Neural progenitor cell (in vitro differentiated cells): ENCODE results near the gene CFAP92. TPM values are rescaled to one million over a fixed set of nuclear protein-coding genes. Genes with fewer than 3 reads are reported as not detected.

Experiments used
- DNase-seq: peaks from one replicate; pipeline ENCODE4 v3.0.0-alpha.2; 2016; ENCODE audit warnings: low spot score
- H2AFZ ChIP-seq: fragments of 200-600 bp; sonication (generic); replicated peaks from 2 replicates; pipeline ENCODE4 v1.6.1; 2016; ENCODE audit warnings: antibody characterized with exemption
- H3F3A ChIP-seq: fragments of 200-600 bp; sonication (generic); 2 replicates; pipeline ENCODE4 v1.6.1; 2016; ENCODE audit warnings: antibody characterized with exemption, low read depth
- H3K27ac ChIP-seq: fragments of 200-600 bp; sonication (generic); 2 replicates; pipeline ENCODE4 v1.5.1; 2016; ENCODE audit warnings: mild to moderate bottlenecking
- H3K27me3 ChIP-seq: fragments of 200-600 bp; sonication (generic); 2 replicates; pipeline ENCODE4 v1.6.1; 2016; ENCODE audit warnings: mild to moderate bottlenecking, moderate library complexity
- H3K36me3 ChIP-seq: fragments of 200-600 bp; sonication (generic); 2 replicates; pipeline ENCODE4 v1.5.1; 2016
- H3K4me1 ChIP-seq: fragments of 200-600 bp; sonication (generic); 2 replicates; pipeline ENCODE4 v1.6.1; 2016; ENCODE audit warnings: mixed run types
- H3K4me2 ChIP-seq: fragments of 200-600 bp; sonication (generic); 2 replicates; pipeline ENCODE4 v1.6.1; 2016
- H3K4me3 ChIP-seq: fragments of 200-600 bp; sonication (generic); 2 replicates; pipeline ENCODE4 v1.5.1; 2016
- H3K79me2 ChIP-seq: fragments of 200-600 bp; sonication (generic); 2 replicates; pipeline ENCODE4 v1.6.1; 2016; ENCODE audit warnings: low read depth
- H3K9ac ChIP-seq: fragments of 200-600 bp; sonication (generic); 2 replicates; pipeline ENCODE4 v1.6.1; 2016
- H3K9me3 ChIP-seq: fragments of 200-600 bp; sonication (generic); 2 replicates; pipeline ENCODE4 v1.5.1; 2016; ENCODE audit warnings: low read depth
- H4K20me1 ChIP-seq: fragments of 200-600 bp; sonication (generic); 2 replicates; pipeline ENCODE4 v1.6.1; 2016; ENCODE audit warnings: low read depth
- H3K27ac Mint-ChIP-seq: 3 replicates; pipeline ENCODE4 v1.8.0; 2021; ENCODE audit warnings: mixed read lengths
- H3K27me3 Mint-ChIP-seq: 2 replicates; pipeline ENCODE4 v1.8.0; 2022; ENCODE audit warnings: low read depth, mild to moderate bottlenecking, inconsistent platforms, moderate library complexity, mixed read lengths; ENCODE audit not compliant: insufficient read depth
- H3K36me3 Mint-ChIP-seq: 3 replicates; pipeline ENCODE4 v1.8.0; 2021; ENCODE audit warnings: mixed read lengths
- H3K4me1 Mint-ChIP-seq: 3 replicates; pipeline ENCODE4 v1.8.0; 2021; ENCODE audit warnings: mixed read lengths
- H3K4me3 Mint-ChIP-seq: 3 replicates; pipeline ENCODE4 v1.8.0; 2021; ENCODE audit warnings: mild to moderate bottlenecking, moderate library complexity, mixed read lengths
- H3K9me3 Mint-ChIP-seq: 3 replicates; pipeline ENCODE4 v1.8.0; 2020; ENCODE audit warnings: mixed read lengths
- EZH2 ChIP-seq: fragments of 200-600 bp; sonication (generic); IDR thresholded peaks from 2 replicates; pipeline ENCODE4 v1.6.1; 2017; ENCODE audit warnings: antibody characterized with exemption, mild to moderate bottlenecking, moderate library complexity
- EZH2phosphoT487 ChIP-seq: fragments of 200-600 bp; sonication (generic); IDR thresholded peaks from 2 replicates; pipeline ENCODE4 v1.6.1; 2017; ENCODE audit warnings: antibody characterized with exemption
- total RNA-seq: library from RNA; depleted of rRNA; stranded (reverse); fragments of >200 nt; gene quantifications from 2 replicates; pipeline ENCODE4 v1.2.3, GENCODE V29; 2015; ENCODE audit warnings: low replicate concordance
- TF ChIP-seq, protein P1 (sequence below): fragments of 200-600 bp; sonication (generic); IDR thresholded peaks from 2 replicates; pipeline ENCODE4 v1.5.1; 2017; ENCODE audit warnings: antibody characterized with exemption, mild to moderate bottlenecking

Gene CFAP92
- total RNA-seq, 1 donor from 2014 or later, result 5.5 TPM

DNA sequence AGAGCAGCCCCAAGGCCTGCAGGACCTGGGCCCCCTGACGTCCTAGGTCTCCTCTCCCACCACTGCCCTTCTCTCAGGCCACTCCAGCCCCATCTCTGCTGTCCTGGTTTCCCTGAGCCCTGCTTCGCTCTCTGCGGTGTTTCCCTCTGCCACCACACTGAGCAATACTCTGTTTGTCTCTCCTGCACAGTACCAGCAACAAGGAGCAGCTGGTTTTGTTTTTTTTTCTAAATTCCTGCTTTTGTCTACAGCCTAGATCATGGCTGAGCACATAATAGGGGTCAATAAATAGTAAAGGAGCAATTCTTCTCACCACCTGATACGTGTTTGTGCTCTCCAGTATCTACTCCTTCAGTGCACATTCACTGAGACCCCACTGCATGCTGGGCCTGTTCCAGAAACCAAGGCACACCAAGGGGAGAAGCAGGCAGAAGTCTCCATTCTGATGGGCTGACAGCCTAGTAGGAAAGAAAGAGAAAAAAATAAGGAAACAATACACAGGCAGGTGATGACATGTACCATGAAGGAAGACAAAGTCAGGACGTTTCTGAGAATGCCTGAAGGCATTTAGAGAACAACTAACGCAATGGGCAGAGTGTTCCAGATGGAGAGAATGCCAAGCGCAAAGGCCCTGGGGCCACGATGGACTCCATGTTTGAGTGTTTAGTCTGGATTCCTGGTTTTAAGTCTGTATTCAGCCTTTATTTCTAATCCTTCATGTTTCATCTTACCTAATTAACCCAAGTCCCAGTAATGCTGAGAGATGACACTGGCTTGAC lies 120.4 kb downstream of the CFAP92 start:
- no peak overlapping the region for H3K27ac Mint-ChIP-seq
- H3F3A ChIP-seq, result peaks cover 9% of the 10 kb centered on the region

DNA sequence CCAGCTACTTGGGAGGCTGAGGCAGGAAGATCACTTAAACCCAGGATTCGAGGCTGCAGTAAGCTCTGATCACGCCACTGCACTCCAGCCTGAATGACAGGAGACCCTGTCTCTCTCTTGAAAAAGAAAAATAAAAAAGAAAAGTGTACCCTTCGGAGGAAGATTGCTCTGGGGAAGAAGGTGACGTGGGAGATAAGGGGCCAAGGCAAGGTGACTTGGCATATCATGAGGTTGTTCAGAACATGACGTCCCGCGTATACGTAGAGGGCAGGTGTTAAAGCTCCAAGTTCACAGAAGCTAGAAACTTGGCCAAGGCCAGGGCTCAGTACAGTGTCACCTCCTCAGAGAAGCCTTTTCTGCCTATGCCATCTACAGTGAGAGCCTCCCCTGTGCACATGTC lies 121.1 kb downstream of the CFAP92 start:
- no peak overlapping the region for H3K4me3 ChIP-seq
- Mint-ChIP-seq H3K27me3 (no peaks in the 10 kb centered on the region), H3K27ac (no peak overlapping the region), H3K36me3 (no peaks in the 10 kb centered on the region), H3K9me3 (no peaks in the 10 kb centered on the region), H3K4me3 (no peak overlapping the region), H3K4me1 (peaks cover 8% of the 10 kb centered on the region)
- TF ChIP-seq EZH2 (no peak), EZH2phosphoT487 (no peak)
- TF ChIP-seq, protein P1, sequence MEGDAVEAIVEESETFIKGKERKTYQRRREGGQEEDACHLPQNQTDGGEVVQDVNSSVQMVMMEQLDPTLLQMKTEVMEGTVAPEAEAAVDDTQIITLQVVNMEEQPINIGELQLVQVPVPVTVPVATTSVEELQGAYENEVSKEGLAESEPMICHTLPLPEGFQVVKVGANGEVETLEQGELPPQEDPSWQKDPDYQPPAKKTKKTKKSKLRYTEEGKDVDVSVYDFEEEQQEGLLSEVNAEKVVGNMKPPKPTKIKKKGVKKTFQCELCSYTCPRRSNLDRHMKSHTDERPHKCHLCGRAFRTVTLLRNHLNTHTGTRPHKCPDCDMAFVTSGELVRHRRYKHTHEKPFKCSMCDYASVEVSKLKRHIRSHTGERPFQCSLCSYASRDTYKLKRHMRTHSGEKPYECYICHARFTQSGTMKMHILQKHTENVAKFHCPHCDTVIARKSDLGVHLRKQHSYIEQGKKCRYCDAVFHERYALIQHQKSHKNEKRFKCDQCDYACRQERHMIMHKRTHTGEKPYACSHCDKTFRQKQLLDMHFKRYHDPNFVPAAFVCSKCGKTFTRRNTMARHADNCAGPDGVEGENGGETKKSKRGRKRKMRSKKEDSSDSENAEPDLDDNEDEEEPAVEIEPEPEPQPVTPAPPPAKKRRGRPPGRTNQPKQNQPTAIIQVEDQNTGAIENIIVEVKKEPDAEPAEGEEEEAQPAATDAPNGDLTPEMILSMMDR, result no peak
- peaks cover 5% of the 10 kb centered on the region for H3K4me1 ChIP-seq
- H3K79me2 ChIP-seq, result no peaks in the 10 kb centered on the region
- no peak overlapping the region for H2AFZ ChIP-seq
- H3K9ac ChIP-seq, result no peak overlapping the region
- no peak overlapping the region for H3K4me2 ChIP-seq
- DNase-seq, result no peak
- H4K20me1 ChIP-seq, result no peaks in the 10 kb centered on the region
- no peak overlapping the region for H3K27ac ChIP-seq
- no peaks in the 10 kb centered on the region for H3K36me3 ChIP-seq
- peaks cover 14% of the 10 kb centered on the region for H3K27me3 ChIP-seq
- no peaks in the 10 kb centered on the region for H3K9me3 ChIP-seq
- H3F3A ChIP-seq, result peaks cover 9% of the 10 kb centered on the region

More for the DNA sequence above, 120.4 kb downstream of the CFAP92 start:
- H3K36me3 ChIP-seq, result no peaks in the 10 kb centered on the region
- H3K27me3 ChIP-seq, result peaks cover 14% of the 10 kb centered on the region
- Mint-ChIP-seq H3K9me3 (no peaks in the 10 kb centered on the region), H3K4me3 (no peak overlapping the region), H3K4me1 (peaks cover 14% of the 10 kb centered on the region), H3K36me3 (no peaks in the 10 kb centered on the region), H3K27me3 (no peaks in the 10 kb centered on the region)
- H3K9ac ChIP-seq, result peak overlapping the region; percentile 20
- peaks cover 7% of the 10 kb centered on the region for H3K79me2 ChIP-seq
- peaks cover 11% of the 10 kb centered on the region for H3K4me1 ChIP-seq
- H2AFZ ChIP-seq, result no peak overlapping the region
- TF ChIP-seq EZH2, result no peak
- TF ChIP-seq, protein P1, result no peak
- TF ChIP-seq EZH2phosphoT487, result no peak
- DNase-seq, result no peak
- no peak overlapping the region for H3K27ac ChIP-seq
- H3K4me2 ChIP-seq, result no peak overlapping the region
- H3K4me3 ChIP-seq, result no peak overlapping the region
- H3K9me3 ChIP-seq, result no peaks in the 10 kb centered on the region
- H4K20me1 ChIP-seq, result no peaks in the 10 kb centered on the region

- Histone ChIP-seq H2AFZ (no peak overlapping the region), H3K4me1 (peaks cover 3% of the 10 kb centered on the region), H4K20me1 (no peaks in the 10 kb centered on the region), H3K4me3 (no peak overlapping the region), H3K27me3 (peaks cover 14% of the 10 kb centered on the region), H3K27ac (no peak overlapping the region), H3K79me2 (no peaks in the 10 kb centered on the region), H3K4me2 (no peak overlapping the region), H3K36me3 (no peaks in the 10 kb centered on the region), H3K9ac (no peak overlapping the region), H3K9me3 (no peaks in the 10 kb centered on the region), H3F3A (peaks cover 9% of the 10 kb centered on the region)
- peaks cover 5% of the 10 kb centered on the region for H3K4me1 Mint-ChIP-seq
- H3K27me3 Mint-ChIP-seq, result no peaks in the 10 kb centered on the region
- H3K27ac Mint-ChIP-seq, result no peak overlapping the region
- H3K36me3 Mint-ChIP-seq, result no peaks in the 10 kb centered on the region
- TF ChIP-seq, protein P1, result no peak
- TF ChIP-seq EZH2 (no peak), EZH2phosphoT487 (no peak)
- no peak for DNase-seq
- no peak overlapping the region for H3K4me3 Mint-ChIP-seq
- no peaks in the 10 kb centered on the region for H3K9me3 Mint-ChIP-seq
These were observed 121.6 kb downstream of the CFAP92 start for GRCh38 chr3:128872282-128872681.
